GM21576 (cell line): Measurements from ENCODE around the gene SLC24A2.

Experiments
- ATAC-seq: cut with Tn5 transposase; IDR thresholded peaks from one replicate; pipeline ENCODE4 v1.9.1; 2021; ENCODE audit warnings: mild to moderate bottlenecking, moderate library complexity; ENCODE audit not compliant: unreplicated experiment

Gene SLC24A2

DNA sequence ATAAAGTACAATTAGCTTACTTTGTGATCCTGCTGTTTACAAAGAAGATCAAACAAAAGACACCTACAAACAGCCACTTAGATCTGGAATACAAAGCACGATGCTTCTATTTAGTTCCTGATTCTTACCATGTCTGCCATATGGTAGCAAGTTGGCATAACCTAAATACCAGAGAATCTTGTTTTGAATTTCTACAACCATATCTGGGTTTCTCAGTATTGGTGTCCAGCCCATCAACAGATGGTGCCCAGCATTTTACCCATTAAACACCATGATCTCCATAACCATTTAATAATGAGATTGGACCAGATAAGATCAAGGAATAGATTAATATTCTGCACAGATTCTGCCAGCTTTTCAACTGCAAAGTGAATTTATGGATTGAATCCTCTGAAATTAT, 29.8 kb downstream of the SLC24A2 start:
- ATAC-seq = no peak

DNA sequence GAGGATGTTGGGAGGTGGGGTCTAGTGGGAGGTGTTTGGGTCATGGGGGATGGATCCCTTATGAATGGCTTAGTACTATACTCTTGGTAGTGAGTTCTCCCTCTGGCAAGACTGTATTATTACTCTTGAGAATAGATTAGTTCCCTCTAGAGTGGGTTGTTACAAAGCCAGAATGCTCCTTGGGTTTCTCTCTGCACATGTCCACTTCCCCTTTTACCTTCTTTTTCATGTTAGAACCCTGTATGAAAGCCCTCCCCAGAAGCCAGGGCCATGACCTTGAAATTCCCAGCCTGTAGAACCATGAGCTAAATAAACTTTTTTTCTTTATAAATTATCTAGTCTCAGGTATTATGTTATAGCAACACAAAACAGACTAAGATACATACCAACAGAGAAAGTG, 31.1 kb downstream of the SLC24A2 start:
- no peak for ATAC-seq

DNA sequence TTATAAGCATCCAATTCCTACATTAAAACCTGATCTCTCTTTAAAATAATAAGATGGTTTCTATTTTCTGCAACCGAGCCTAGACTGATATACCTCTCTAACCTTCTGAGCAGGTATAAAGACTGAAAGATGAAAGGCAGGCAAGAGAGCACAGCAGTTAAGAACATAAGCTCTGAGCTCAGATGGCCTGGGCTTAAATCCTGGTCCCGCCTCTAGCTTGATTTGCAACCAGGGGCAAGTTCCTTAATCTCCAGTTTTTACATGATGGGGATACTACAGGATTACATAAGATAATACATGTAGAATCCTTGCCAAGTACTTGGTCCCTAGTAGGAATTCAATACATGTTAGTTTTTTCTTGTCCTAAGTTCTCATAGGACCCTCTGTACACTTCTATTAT, 33.9 kb downstream of the SLC24A2 start:
- no peak for ATAC-seq

DNA sequence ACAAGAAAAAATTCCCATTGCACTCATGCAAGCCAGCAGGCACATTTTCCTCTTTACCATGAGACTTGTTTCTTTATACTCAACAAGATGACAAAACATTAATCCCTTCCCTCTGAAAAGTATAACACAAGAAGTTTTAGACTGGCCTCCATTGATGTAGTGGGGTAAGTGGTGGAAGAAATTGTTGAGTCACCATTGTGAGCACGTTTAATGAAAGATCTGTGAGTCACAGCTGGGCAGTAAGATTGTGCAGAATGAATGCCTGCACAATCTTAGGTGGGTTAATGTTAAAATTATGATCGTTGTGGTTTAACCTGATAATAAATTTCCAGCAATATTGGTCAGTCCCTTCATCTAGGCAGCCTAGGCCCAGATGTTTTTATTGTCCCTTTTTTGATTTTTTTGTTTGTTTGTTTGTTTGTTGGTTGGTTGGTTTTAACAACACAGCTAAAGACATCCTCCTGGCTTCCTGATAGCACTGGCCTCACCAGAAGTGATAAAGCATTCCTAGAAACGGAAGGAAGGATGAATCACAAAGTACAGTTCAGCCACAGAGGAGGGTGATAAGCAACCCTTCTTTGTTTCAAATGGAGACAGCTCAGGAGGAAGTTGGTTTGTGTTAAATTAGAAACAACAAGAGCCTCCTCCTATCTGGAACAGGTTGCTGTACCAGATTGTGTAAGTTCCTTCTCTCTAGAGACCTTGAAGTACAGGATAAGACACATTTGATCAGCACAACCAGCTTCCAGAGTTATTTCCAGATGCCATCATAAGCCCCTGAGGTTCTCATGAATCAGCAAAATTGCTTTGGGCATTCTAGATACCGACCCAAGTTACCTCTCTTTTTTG, 40.3 kb downstream of the SLC24A2 start:
- ATAC-seq = no peak

DNA sequence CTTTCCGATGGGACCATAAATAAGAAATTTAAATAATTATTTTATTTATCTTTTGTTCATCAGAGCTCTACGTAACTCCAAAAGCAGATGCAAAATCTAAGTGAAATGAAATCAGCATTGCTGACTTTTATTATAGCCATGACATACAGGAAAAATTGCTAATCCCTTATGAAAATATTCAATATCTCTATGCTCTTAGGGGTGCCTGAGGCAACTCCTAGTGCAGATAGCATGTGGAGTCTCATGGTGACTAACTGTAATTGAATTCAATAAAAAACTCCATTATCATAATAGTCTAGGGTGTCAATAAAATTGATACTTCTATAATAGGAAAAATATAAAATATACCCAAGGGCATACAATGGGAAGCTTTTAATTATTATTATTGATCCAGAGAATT, 42.6 kb downstream of the SLC24A2 start:
- ATAC-seq = no peak

DNA sequence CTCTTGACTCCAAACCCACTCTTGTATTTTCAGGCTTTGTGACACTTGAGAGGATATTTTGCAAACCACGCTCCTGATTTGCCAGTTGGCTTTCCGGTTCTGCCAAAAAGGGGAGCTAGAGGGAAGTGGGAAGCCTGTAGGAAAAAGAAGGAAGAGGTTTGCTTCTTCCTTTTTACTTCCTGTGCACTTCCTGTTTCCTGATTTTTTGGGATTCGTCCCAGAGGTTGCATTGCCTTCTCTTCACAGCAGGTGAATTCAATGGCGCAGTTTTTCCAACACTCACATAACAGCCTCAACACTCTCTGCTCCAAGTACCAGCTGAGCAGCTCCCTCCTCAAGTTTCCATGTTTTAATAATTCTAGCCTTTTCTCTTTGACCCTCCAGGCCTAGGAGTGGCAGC, 47.7 kb downstream of the SLC24A2 start:
- no peak for ATAC-seq
